H9 (cell line): ENCODE data around the gene C10orf105. TPM values are rescaled to one million over a fixed set of nuclear protein-coding genes. Genes with fewer than 3 reads are reported as not detected.

Source experiments
- DNase-seq: peaks from one replicate; pipeline ENCODE4 v3.0.0-alpha.2; 2017
- H2AFZ ChIP-seq: one replicate; pipeline ENCODE4 v1.6.1; 2013; ENCODE audit warnings: mild to moderate bottlenecking, low read length, control low read depth, moderate library complexity
- H2AK5ac ChIP-seq: 2 replicates; pipeline ENCODE4 v1.6.1; 2013; ENCODE audit warnings: low read length, control low read depth, mixed read lengths; ENCODE audit not compliant: insufficient read length
- H2BK120ac ChIP-seq: one replicate; pipeline ENCODE4 v1.6.1; 2013; ENCODE audit warnings: low read depth, mild to moderate bottlenecking, low read length, control low read depth, inconsistent platforms; ENCODE audit not compliant: poor library complexity, severe bottlenecking
- H2BK12ac ChIP-seq: 2 replicates; pipeline ENCODE4 v1.6.1; 2013; ENCODE audit warnings: low read length, control low read depth, mixed read lengths, low read depth; ENCODE audit not compliant: insufficient read length
- H2BK15ac ChIP-seq: 2 replicates; pipeline ENCODE4 v1.6.1; 2013; ENCODE audit warnings: low read depth, low read length, control low read depth
- H2BK20ac ChIP-seq: one replicate; pipeline ENCODE4 v1.6.1; 2013; ENCODE audit warnings: low read depth, mild to moderate bottlenecking, low read length, control low read depth, inconsistent platforms; ENCODE audit not compliant: poor library complexity, severe bottlenecking
- H2BK5ac ChIP-seq: 2 replicates; pipeline ENCODE4 v1.6.1; 2013; ENCODE audit warnings: low read length, control low read depth, mixed read lengths; ENCODE audit not compliant: insufficient read length
- H3K14ac ChIP-seq: 2 replicates; pipeline ENCODE4 v1.6.1; 2013; ENCODE audit warnings: low read length, control low read depth; ENCODE audit not compliant: insufficient read depth
- H3K18ac ChIP-seq: 2 replicates; pipeline ENCODE4 v1.6.1; 2013; ENCODE audit warnings: low read depth, mild to moderate bottlenecking, mixed read lengths, low read length, control low read depth; ENCODE audit not compliant: insufficient read length
- H3K23ac ChIP-seq: 2 replicates; pipeline ENCODE4 v1.6.1; 2013; ENCODE audit warnings: low read length, control low read depth, mixed read lengths, low read depth; ENCODE audit not compliant: insufficient read length
- H3K23me2 ChIP-seq: 2 replicates; pipeline ENCODE4 v1.6.1; 2013; ENCODE audit warnings: low read depth, mild to moderate bottlenecking, mixed read lengths, low read length, control low read depth; ENCODE audit not compliant: insufficient read length, poor library complexity, severe bottlenecking
- H3K27ac ChIP-seq: 2 replicates; pipeline ENCODE4 v1.5.1; 2013; ENCODE audit warnings: low read length, control low read depth, mixed read lengths, low read depth; ENCODE audit not compliant: insufficient read length
- H3K27me3 ChIP-seq: 2 replicates; pipeline ENCODE4 v1.6.1; 2013; ENCODE audit warnings: low read length, control low read depth, inconsistent platforms; ENCODE audit not compliant: insufficient read depth
- H3K4ac ChIP-seq: 2 replicates; pipeline ENCODE4 v1.6.1; 2013; ENCODE audit warnings: low read depth, mild to moderate bottlenecking, control low read depth, inconsistent platforms, low read length, moderate library complexity
- H3K4me1 ChIP-seq: 2 replicates; pipeline ENCODE4 v1.6.1; 2013; ENCODE audit warnings: low read length, control low read depth, inconsistent platforms; ENCODE audit not compliant: insufficient read depth
- H3K4me2 ChIP-seq: 2 replicates; pipeline ENCODE4 v1.6.1; 2013; ENCODE audit warnings: low read length, control low read depth, mixed read lengths; ENCODE audit not compliant: insufficient read length, insufficient read depth
- H3K56ac ChIP-seq: 2 replicates; pipeline ENCODE4 v1.6.1; 2013; ENCODE audit warnings: low read depth, mild to moderate bottlenecking, mixed read lengths, low read length, control low read depth; ENCODE audit not compliant: insufficient read length
- H3K79me1 ChIP-seq: 2 replicates; pipeline ENCODE4 v1.6.1; 2013; ENCODE audit warnings: low read depth, mild to moderate bottlenecking, moderate library complexity, low read length, control low read depth, inconsistent platforms; ENCODE audit not compliant: insufficient read depth, poor library complexity, severe bottlenecking
- H3K79me2 ChIP-seq: 2 replicates; pipeline ENCODE4 v1.6.1; 2013; ENCODE audit warnings: low read length, control low read depth, inconsistent platforms; ENCODE audit not compliant: insufficient read depth
- H3K9ac ChIP-seq: 2 replicates; pipeline ENCODE4 v1.6.1; 2013; ENCODE audit warnings: low read length, control low read depth, mixed read lengths; ENCODE audit not compliant: insufficient read length; ENCODE audit errors: extremely low read depth
- H3K9me3 ChIP-seq: one replicate; pipeline ENCODE4 v1.6.1; 2013; ENCODE audit warnings: low read depth, low read length, inconsistent platforms; ENCODE audit not compliant: control insufficient read depth
- H3T11ph ChIP-seq: one replicate; pipeline ENCODE4 v1.6.1; 2013; ENCODE audit warnings: mild to moderate bottlenecking, low read length, control low read depth, inconsistent platforms
- H4K20me1 ChIP-seq: one replicate; pipeline ENCODE4 v1.6.1; 2013; ENCODE audit not compliant: control insufficient read depth, insufficient read length, insufficient read depth
- H4K5ac ChIP-seq: 2 replicates; pipeline ENCODE4 v1.6.1; 2013; ENCODE audit warnings: low read depth, mild to moderate bottlenecking, mixed read lengths, low read length, control low read depth; ENCODE audit not compliant: insufficient read length
- H4K8ac ChIP-seq: replicated peaks from 2 replicates; pipeline ENCODE4 v1.6.1; 2013; ENCODE audit warnings: low read length, control low read depth, mixed read lengths, low read depth; ENCODE audit not compliant: insufficient read length
- H4K91ac ChIP-seq: 2 replicates; pipeline ENCODE4 v1.6.1; 2013; ENCODE audit warnings: low read depth, mild to moderate bottlenecking, moderate library complexity, mixed read lengths, low read length, control low read depth; ENCODE audit not compliant: insufficient read length
- H3K27ac Mint-ChIP-seq, 3 experiments: 2 replicates in 2 of 3; 3 replicates in 1 of 3; pipeline ENCODE4 v1.8.0; 2020 to 2021; ENCODE audit warnings: mixed read lengths in 3 of 3, mild to moderate bottlenecking in 1 of 3, moderate library complexity in 1 of 3
- H3K27me3 Mint-ChIP-seq: 2 replicates; pipeline ENCODE4 v1.8.0; 2021; ENCODE audit warnings: low read depth, mild to moderate bottlenecking, moderate library complexity, mixed read lengths
- H3K36me3 Mint-ChIP-seq, 3 experiments: 2 replicates in 2 of 3; 3 replicates in 1 of 3; pipeline ENCODE4 v1.8.0; 2020 to 2021; ENCODE audit warnings: low read depth in 3 of 3, mixed read lengths in 3 of 3; ENCODE audit not compliant: insufficient read depth in 1 of 3
- H3K4me1 Mint-ChIP-seq, 2 experiments: 2 replicates each; pipeline ENCODE4 v1.8.0; 2020; ENCODE audit warnings: mixed read lengths in 2 of 2
- H3K4me3 Mint-ChIP-seq, 2 experiments: 2 replicates in 1 of 2; 3 replicates in 1 of 2; pipeline ENCODE4 v1.8.0; 2020 to 2021; ENCODE audit warnings: mild to moderate bottlenecking in 2 of 2, mixed read lengths in 2 of 2, moderate library complexity in 1 of 2
- H3K9me3 Mint-ChIP-seq, 2 experiments: 2 replicates in 1 of 2; 3 replicates in 1 of 2; pipeline ENCODE4 v1.8.0; 2020; ENCODE audit warnings: mild to moderate bottlenecking in 2 of 2, mixed read lengths in 2 of 2, moderate library complexity in 1 of 2
- WGBS: extraction: QIAGEN DNeasy Blood & Tissue Kit; methylation state at CpG from one replicate; pipeline ENCODE4 v1.1.7; 2013; ENCODE audit warnings: missing lambda C conversion rate, low lambda C conversion rate, mixed read lengths; ENCODE audit not compliant: insufficient read length; ENCODE audit errors: extremely low coverage; 5-methylcytosine and 5-hydroxymethylcytosine counted together
- total RNA-seq: library from RNA; stranded (reverse); gene quantifications from 2 replicates; pipeline ENCODE4 v1.2.1, GENCODE V29; 2021
- TF ChIP-seq, protein P1 (sequence below): fragments of 200-600 bp; sonication (generic); conservative IDR thresholded peaks from 3 replicates; pipeline ENCODE4 v1.8.0; 2021; ENCODE audit warnings: antibody characterized with exemption, mild to moderate bottlenecking

The C10orf105 gene
- total RNA-seq, 1 experiment from 2014 or later: 0.26 TPM

- Histone ChIP-seq H3K4ac (no peak overlapping the region), H3K79me1 (no peaks in the 10 kb centered on the region), H3K27me3 (no peaks in the 10 kb centered on the region), H3K23me2 (no peaks in the 10 kb centered on the region), H3K9me3 (no peaks in the 10 kb centered on the region), H4K91ac (no peak overlapping the region), H3K9ac (no peak overlapping the region), H3K18ac (no peak overlapping the region), H4K8ac (no peak overlapping the region), H2BK120ac (no peak overlapping the region), H3K56ac (no peak overlapping the region), H3K79me2 (no peaks in the 10 kb centered on the region), H3K4me1 (peaks cover 3% of the 10 kb centered on the region; the same call in 1 of the 2 replicates), H2BK20ac (no peak overlapping the region), H2AFZ (no peak overlapping the region), H4K20me1 (no peaks in the 10 kb centered on the region), H3K27ac (no peak overlapping the region), H3K14ac (no peak overlapping the region), H2AK5ac (no peak overlapping the region), H3T11ph (no peak overlapping the region), H3K23ac (no peak overlapping the region), H3K4me2 (no peak overlapping the region), H2BK5ac (no peak overlapping the region), H2BK15ac (no peak overlapping the region), H4K5ac (no peak overlapping the region), H2BK12ac (no peak overlapping the region)
- H3K9me3 Mint-ChIP-seq: peaks cover 0 to 4% of the 10 kb centered on the region in 2 experiments; a peak in 1 of 5 replicates
- H3K4me1 Mint-ChIP-seq: peaks cover 9 to 13% of the 10 kb centered on the region in 2 experiments
- peaks cover 2% of the 10 kb centered on the region for H3K27me3 Mint-ChIP-seq
- no peak overlapping the region for H3K27ac Mint-ChIP-seq
- TF ChIP-seq, protein P1, sequence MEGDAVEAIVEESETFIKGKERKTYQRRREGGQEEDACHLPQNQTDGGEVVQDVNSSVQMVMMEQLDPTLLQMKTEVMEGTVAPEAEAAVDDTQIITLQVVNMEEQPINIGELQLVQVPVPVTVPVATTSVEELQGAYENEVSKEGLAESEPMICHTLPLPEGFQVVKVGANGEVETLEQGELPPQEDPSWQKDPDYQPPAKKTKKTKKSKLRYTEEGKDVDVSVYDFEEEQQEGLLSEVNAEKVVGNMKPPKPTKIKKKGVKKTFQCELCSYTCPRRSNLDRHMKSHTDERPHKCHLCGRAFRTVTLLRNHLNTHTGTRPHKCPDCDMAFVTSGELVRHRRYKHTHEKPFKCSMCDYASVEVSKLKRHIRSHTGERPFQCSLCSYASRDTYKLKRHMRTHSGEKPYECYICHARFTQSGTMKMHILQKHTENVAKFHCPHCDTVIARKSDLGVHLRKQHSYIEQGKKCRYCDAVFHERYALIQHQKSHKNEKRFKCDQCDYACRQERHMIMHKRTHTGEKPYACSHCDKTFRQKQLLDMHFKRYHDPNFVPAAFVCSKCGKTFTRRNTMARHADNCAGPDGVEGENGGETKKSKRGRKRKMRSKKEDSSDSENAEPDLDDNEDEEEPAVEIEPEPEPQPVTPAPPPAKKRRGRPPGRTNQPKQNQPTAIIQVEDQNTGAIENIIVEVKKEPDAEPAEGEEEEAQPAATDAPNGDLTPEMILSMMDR: no peak
- DNase-seq: no peak
- 0 out of 7 replicates have a peak, but pooled peaks cover 0 to 4% (median 0%) of the 10 kb centered on the region in 3 experiments for H3K36me3 Mint-ChIP-seq
- H3K4me3 Mint-ChIP-seq: no peak overlapping the region
- no CpG with 5 or more reads among the region's 4 CpGs for WGBS
Observed at GRCh38 chr10:71741029-71741428, 21.5 kb upstream of the C10orf105 start.
